Activated CD4-positive, alpha-beta T cell treated with anti-CD3 and anti-CD28 coated beads, Interleukin-2, amount 10 ng/mL, durations not matched to agents 7 days and 5 days (primary cell): Measurements from ENCODE around the gene MTR. TPM values are rescaled to one million over a fixed set of nuclear protein-coding genes. Genes with fewer than 3 reads are reported as not detected.
"Not testable (repeated sequence)": the region's sequence is repeated elsewhere in the genome, so short reads cannot be mapped to it uniquely, and the experiment has no call there.

Experiments
- CTCF ChIA-PET: fragments of 350-600 bp; sonication (Branson Sonifier 250); formaldehyde crosslinking; loops from one replicate; lab custom pipeline; 2021; ENCODE audit warnings: antibody characterized with exemption; lab: Charles Lee
- POLR2A ChIA-PET: fragments of 350-600 bp; sonication (Branson Sonifier 250); formaldehyde crosslinking; loops from one replicate; lab custom pipeline; 2021; ENCODE audit warnings: antibody characterized with exemption; lab: Charles Lee
- DNase-seq: peaks from one replicate; pipeline ENCODE4 v3.0.0-alpha.2; 2020
- H3K27ac Mint-ChIP-seq: one replicate; pipeline ENCODE4 v1.8.0; 2021; ENCODE audit warnings: mild to moderate bottlenecking, moderate library complexity, mixed read lengths
- H3K27me3 Mint-ChIP-seq: one replicate; pipeline ENCODE4 v1.8.0; 2021; ENCODE audit warnings: mixed read lengths
- H3K36me3 Mint-ChIP-seq: one replicate; pipeline ENCODE4 v1.8.0; 2021; ENCODE audit warnings: low read depth, mixed read lengths
- H3K4me1 Mint-ChIP-seq: one replicate; pipeline ENCODE4 v1.8.0; 2021; ENCODE audit warnings: mixed read lengths
- H3K4me3 Mint-ChIP-seq: one replicate; pipeline ENCODE4 v1.8.0; 2021; ENCODE audit warnings: mild to moderate bottlenecking, moderate library complexity, mixed read lengths
- H3K9me3 Mint-ChIP-seq: one replicate; pipeline ENCODE4 v1.8.0; 2021; ENCODE audit warnings: mixed read lengths
- total RNA-seq, 2 experiments: library from RNA; stranded (reverse); gene quantifications; one replicate each; pipeline ENCODE4 v1.2.3, GENCODE V29; 2021

The MTR gene
- total RNA-seq, 2 experiments from 2014 or later: 41.1 to 42.5 TPM

DNA sequence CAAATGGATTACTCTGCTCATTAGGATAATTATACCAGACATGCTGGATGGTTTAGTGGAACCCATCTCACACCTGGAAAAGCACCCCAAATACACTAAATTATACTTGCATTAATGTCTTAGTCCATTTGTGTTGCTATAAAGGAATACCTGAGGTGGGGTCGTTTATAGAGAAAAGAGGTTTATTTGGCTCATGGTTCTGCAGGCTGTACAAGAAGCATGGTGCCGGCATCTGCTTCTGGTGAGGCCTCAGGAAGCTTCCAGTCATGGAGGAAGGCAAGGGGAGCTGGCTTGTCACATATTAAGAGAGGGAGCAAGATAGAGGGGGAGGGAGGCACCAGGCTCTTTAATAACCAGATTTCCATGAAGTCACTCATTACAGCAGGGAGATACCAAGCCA is 113.6 kb downstream of the MTR start:
- CTCF ChIA-PET: interaction anchor here (0.7 kb wide), 1 partner anchor 15 kb away, joined by 3 read pairs; no protein-coding TSS in a partner anchor
- H3K9me3 Mint-ChIP-seq: peaks cover 4% of the 10 kb centered on the region
- no peak for DNase-seq

DNA sequence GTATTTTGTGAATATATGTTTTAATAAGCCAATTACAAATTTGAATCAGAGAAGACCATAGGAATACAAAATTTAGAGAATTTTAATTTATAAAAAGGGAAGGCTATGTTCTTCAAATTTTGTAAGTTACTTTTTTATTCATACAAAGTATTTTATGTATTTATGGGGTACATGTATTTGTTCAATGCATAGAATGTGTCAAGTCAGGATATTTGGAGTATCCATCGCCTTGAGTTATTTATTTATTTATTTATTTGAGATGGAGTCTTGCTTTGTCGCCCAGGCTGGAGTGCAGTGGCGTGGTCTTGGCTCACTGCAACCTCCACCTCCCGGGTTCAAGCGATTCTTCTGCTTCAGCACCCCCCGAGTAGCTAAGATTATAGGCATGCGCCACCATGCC is 116.0 kb downstream of the MTR start:
- H3K9me3 Mint-ChIP-seq, H3K36me3 Mint-ChIP-seq, H3K4me1 Mint-ChIP-seq, H3K27me3 Mint-ChIP-seq, H3K27ac Mint-ChIP-seq, H3K4me3 Mint-ChIP-seq, CTCF ChIA-PET, POLR2A ChIA-PET, DNase-seq: not testable (repeated sequence)

More for the DNA sequence above, 113.6 kb downstream of the MTR start:
- H3K36me3 Mint-ChIP-seq: no peaks in the 10 kb centered on the region
- POLR2A ChIA-PET: no interaction called here
- no peak overlapping the region for H3K4me3 Mint-ChIP-seq
- H3K4me1 Mint-ChIP-seq: no peaks in the 10 kb centered on the region
- no peak overlapping the region for H3K27ac Mint-ChIP-seq
- no peaks in the 10 kb centered on the region for H3K27me3 Mint-ChIP-seq

DNA sequence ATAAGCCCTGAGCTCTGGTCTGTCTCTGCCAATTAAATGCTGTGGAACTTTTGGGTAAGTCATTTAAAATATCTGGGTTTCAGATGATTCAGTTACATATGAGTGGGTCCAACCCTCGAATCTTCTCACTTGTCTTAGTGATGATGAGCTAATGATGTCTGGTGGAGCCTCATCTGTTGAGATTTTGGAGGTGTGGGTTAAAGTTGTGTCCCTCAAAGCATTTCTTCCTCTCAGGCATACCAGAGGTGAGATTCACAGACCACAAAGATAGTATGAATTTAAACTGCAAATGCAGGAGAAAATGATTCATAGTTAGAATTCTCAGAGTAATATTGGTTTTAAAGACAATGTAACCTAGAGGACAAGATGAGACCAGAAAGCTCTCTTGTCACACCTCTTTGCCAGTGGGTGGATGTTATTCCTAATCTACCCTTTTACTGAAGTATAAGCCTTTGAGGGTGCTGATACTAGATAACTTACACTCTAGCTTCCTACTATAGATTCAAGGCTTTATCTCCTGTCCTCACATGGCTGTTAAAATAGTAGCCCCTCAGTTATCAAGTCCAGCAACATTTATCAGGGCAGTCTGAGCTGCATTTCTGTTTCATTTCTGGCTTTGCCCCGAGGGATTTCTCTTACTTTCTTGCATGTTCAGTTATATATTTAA is 118.4 kb downstream of the MTR start:
- CTCF ChIA-PET: interaction anchor here (0.6 to 1.0 kb wide), 2 partner anchors 9 to 90 kb away, joined by 3 to 4 read pairs; no protein-coding TSS in a partner anchor
- H3K4me1 Mint-ChIP-seq: no peaks in the 10 kb centered on the region
- no peaks in the 10 kb centered on the region for H3K27me3 Mint-ChIP-seq
- POLR2A ChIA-PET: no interaction called here
- peaks cover 18% of the 10 kb centered on the region for H3K9me3 Mint-ChIP-seq
- no peak overlapping the region for H3K27ac Mint-ChIP-seq
- no peak overlapping the region for H3K4me3 Mint-ChIP-seq
- peaks cover 11% of the 10 kb centered on the region for H3K36me3 Mint-ChIP-seq
- no peak for DNase-seq

DNA sequence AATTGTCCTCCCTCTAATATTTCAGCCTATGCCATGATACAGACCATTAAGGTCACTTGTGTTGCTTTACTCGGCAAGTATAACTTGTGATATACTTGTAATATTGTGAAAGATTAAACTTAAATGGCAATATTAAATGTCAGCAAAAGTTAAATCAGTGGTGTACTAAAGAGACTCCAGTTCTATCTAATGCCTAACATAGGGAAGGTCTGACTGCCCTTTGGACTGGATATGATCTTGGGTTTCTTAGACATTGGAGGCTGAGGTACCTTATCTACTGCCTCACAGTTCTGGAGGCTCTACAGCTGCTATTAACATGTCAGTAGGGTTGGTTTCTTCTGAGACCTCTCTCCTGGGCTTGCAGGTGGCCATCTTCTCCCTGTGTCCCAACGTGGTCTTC is 119.3 kb downstream of the MTR start:
- peaks cover 11% of the 10 kb centered on the region for H3K36me3 Mint-ChIP-seq
- H3K4me3 Mint-ChIP-seq: no peak overlapping the region
- ChIA-PET POLR2A (no interaction called here), CTCF (no interaction called here)
- DNase-seq: no peak
- H3K4me1 Mint-ChIP-seq: no peaks in the 10 kb centered on the region
- H3K27me3 Mint-ChIP-seq: no peaks in the 10 kb centered on the region
- peaks cover 16% of the 10 kb centered on the region for H3K9me3 Mint-ChIP-seq
- H3K27ac Mint-ChIP-seq: no peak overlapping the region

DNA sequence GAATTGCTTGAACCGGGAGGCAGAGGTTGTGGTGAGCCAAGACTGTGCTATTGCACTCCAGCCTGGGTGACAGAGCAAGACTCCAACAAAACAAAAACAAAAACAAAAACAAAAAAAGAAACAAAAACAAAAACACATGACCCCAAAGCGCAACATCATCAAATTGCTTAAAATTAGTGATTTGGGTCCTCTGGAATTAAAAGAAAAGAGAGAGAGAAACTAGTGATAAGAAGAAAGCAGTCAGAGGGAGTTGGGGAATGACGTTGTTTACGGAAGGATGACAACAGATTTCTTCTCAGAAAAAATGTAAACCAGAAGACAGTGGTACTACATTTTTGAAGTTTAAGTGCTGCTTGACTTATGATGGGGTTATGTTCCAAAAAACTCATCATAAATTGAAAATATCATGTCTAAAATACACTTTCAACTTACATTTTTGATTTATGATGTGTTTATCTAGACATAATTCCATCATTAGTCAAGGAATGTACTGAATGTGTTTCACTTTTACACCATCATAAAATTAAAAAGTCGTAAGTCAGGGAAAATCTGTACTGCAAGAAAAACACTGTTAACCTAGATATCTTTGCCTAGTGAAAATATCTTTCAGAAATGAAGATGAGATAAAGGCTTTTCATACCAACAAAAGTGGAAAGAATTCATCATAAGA is 121.2 kb downstream of the MTR start:
- POLR2A ChIA-PET: no interaction called here
- no peak for DNase-seq
- Mint-ChIP-seq H3K9me3 (peaks cover 18% of the 10 kb centered on the region), H3K27me3 (no peaks in the 10 kb centered on the region), H3K27ac (no peak overlapping the region), H3K36me3 (peaks cover 11% of the 10 kb centered on the region), H3K4me1 (no peaks in the 10 kb centered on the region), H3K4me3 (no peak overlapping the region)
- CTCF ChIA-PET: no interaction called here

DNA sequence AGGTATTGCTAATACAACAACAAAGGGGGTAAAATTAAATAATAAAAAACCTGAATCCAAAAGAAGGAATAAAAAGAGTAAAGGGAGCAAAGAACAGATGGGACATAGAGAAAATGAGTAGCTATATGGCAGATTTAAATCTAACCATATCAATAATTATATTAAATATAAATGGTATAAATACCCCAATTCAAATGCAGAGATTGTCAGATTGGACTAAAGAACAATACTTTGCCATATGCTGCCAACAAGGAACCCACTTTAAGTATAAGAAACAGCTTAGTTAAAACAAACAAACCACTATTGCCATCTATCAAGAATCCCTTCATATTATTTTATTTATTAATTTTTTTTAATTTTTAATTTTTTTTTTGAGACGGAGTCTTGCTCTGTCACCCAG is 122.4 kb downstream of the MTR start:
- peaks cover 11% of the 10 kb centered on the region for H3K36me3 Mint-ChIP-seq
- no peaks in the 10 kb centered on the region for H3K27me3 Mint-ChIP-seq
- H3K4me1 Mint-ChIP-seq: no peaks in the 10 kb centered on the region
- peaks cover 18% of the 10 kb centered on the region for H3K9me3 Mint-ChIP-seq
- ChIA-PET CTCF (no interaction called here), POLR2A (no interaction called here)
- DNase-seq: no peak
- H3K4me3 Mint-ChIP-seq: no peak overlapping the region
- H3K27ac Mint-ChIP-seq: no peak overlapping the region

DNA sequence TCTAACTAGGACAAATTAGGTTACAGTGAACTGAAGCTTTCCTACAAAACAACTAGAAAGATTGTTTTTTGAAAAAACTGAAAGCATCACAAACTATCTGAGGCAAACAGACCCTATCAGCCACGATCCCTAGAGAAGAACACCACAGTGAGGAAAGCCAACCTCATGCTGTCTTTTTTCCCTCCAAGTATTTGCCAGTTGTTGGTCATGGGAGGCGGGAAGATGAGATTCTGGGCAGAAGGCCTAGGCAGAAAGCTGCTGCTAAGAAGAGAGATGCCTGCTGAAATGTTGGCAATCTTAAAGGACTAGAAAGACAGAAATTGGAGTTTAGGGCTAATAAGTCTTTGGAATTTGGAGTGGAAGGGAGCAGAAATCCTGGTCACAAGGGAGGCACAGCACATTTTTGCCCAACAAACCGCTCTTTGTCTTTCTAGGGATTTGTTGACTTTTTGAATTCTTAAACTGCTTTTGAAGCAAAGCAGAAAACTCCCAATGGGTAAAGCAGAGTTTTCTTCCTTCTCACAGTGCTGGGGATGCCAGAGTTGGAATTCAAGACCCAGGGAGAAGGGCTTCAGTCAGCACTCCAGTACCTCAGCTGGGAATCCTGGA is 125.3 kb downstream of the MTR start:
- H3K9me3 Mint-ChIP-seq: peaks cover 17% of the 10 kb centered on the region
- ChIA-PET CTCF (no interaction called here), POLR2A (no interaction called here)
- peaks cover 11% of the 10 kb centered on the region for H3K36me3 Mint-ChIP-seq
- no peak overlapping the region for H3K27ac Mint-ChIP-seq
- H3K4me3 Mint-ChIP-seq: no peak overlapping the region
- no peak for DNase-seq
- no peaks in the 10 kb centered on the region for H3K4me1 Mint-ChIP-seq
- H3K27me3 Mint-ChIP-seq: no peaks in the 10 kb centered on the region

DNA sequence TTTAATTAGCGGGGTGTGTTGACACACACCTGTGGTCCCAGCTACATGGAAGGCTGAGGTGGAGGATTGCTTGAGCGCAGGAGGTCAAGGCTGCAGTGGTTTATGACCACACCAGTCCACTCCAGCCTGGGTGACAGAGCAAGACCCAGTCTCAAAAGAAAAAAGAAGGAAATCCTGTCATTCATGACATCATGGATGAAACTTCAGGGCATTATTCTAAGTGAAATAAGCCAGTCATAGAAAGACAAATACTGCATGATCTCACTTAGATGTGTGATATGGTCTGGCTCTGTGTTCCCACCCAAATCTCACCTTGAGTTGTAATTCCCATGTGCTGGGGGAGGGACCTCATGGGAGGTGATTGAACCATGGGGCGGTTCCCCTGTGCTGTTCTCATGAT is 126.5 kb downstream of the MTR start:
- Mint-ChIP-seq H3K36me3 (peaks cover 5% of the 10 kb centered on the region), H3K27me3 (no peaks in the 10 kb centered on the region), H3K9me3 (peaks cover 17% of the 10 kb centered on the region), H3K4me1 (no peaks in the 10 kb centered on the region), H3K27ac (no peak overlapping the region), H3K4me3 (no peak overlapping the region)
- ChIA-PET POLR2A (no interaction called here), CTCF (no interaction called here)
- no peak for DNase-seq

DNA sequence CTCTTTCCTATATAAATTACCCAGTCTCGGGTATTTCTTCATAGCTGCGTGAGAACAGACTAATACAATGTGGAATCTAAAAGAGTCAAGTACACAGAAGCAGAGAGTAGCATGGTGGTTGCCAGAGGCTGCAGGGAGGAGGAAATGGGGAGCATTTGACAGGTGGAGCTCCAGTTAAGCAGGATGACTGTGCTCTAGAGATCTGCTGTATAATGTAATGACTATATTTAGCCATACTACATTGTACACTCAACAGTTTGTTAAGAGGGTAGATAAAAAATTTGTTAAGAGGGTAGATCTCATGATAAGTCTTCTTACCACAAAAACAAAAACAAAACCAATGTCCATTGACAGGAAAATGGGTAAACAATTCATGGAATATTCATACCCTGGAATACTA is 127.1 kb downstream of the MTR start:
- CTCF ChIA-PET: no interaction called here
- Mint-ChIP-seq H3K27ac (no peak overlapping the region), H3K27me3 (no peaks in the 10 kb centered on the region), H3K9me3 (peaks cover 14% of the 10 kb centered on the region), H3K4me3 (no peak overlapping the region), H3K4me1 (no peaks in the 10 kb centered on the region), H3K36me3 (peaks cover 2% of the 10 kb centered on the region)
- POLR2A ChIA-PET: no interaction called here
- no peak for DNase-seq

DNA sequence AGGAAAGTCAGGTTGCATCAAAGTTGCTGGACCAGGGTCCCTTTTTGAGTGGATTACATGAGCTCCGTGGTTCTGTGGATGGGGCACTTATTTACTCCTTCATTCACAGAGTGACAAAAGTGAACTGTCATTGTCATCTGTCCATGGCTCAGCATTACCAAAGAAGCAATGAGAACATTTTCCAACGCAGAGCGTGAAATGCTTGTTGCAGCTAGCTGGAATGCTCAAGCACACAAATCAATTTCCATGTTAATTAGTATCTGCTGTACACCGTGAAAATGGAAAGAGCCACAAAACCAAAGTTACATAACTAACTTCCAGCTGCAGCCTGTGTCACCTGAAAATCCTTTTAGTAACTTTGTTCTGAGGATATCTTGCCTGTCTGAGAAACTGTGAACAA is 130.3 kb downstream of the MTR start:
- H3K36me3 Mint-ChIP-seq: no peaks in the 10 kb centered on the region
- H3K27me3 Mint-ChIP-seq: no peaks in the 10 kb centered on the region
- CTCF ChIA-PET: no interaction called here
- peaks cover 7% of the 10 kb centered on the region for H3K9me3 Mint-ChIP-seq
- no peak for DNase-seq
- no peak overlapping the region for H3K27ac Mint-ChIP-seq
- POLR2A ChIA-PET: no interaction called here
- H3K4me1 Mint-ChIP-seq: no peaks in the 10 kb centered on the region
- H3K4me3 Mint-ChIP-seq: no peak overlapping the region

DNA sequence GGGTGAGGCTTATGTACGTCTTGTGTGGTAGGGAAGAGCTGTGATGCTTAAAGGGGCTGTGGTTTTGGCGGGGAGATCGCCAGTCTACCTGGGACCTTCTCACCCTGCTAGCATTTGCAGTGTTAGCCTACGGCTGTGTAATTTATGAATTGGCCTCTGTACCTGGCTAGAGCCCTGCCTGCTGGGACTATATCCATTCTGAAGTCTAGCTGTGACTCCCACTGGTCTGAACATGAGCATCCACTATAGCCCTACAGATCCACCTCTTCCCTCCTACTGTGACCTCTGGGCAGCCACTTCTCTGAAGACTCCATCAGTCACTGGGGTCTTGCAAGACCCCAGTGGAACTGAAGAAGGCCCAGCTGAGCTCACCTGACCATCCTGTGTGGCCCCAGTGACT is 135.4 kb downstream of the MTR start:
- ChIA-PET POLR2A (no interaction called here), CTCF (no interaction called here)

DNA sequence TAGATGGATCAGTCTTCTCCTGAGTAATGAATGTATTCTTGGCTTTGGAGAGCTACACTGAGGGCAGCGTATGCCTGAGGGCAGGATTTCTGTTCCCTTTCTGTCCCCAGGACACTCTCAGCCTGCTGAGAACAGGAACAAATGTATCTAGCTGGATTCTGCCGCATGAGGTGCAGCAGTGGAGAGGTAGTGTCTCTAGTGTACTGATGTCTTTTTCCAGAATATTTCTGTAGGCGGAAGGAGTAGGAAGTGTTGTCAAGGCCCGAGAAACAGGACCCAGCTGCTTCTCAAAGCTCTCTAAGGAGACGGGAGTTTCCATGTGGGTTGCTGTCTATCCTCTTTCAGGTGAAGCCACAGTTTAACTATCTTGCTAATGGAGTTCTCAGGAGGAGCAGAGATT is 143.7 kb downstream of the MTR start:
- Mint-ChIP-seq H3K36me3 (no peaks in the 10 kb centered on the region), H3K9me3 (no peaks in the 10 kb centered on the region), H3K4me3 (no peak overlapping the region), H3K27ac (no peak overlapping the region), H3K27me3 (no peaks in the 10 kb centered on the region), H3K4me1 (no peaks in the 10 kb centered on the region)
- ChIA-PET CTCF (no interaction called here), POLR2A (no interaction called here)
- no peak for DNase-seq

More for the DNA sequence above, 135.4 kb downstream of the MTR start:
- H3K9me3 Mint-ChIP-seq: peaks cover 7% of the 10 kb centered on the region
- no peak for DNase-seq
- no peaks in the 10 kb centered on the region for H3K4me1 Mint-ChIP-seq
- no peak overlapping the region for H3K4me3 Mint-ChIP-seq
- H3K27ac Mint-ChIP-seq: no peak overlapping the region
- no peaks in the 10 kb centered on the region for H3K27me3 Mint-ChIP-seq
- H3K36me3 Mint-ChIP-seq: no peaks in the 10 kb centered on the region

DNA sequence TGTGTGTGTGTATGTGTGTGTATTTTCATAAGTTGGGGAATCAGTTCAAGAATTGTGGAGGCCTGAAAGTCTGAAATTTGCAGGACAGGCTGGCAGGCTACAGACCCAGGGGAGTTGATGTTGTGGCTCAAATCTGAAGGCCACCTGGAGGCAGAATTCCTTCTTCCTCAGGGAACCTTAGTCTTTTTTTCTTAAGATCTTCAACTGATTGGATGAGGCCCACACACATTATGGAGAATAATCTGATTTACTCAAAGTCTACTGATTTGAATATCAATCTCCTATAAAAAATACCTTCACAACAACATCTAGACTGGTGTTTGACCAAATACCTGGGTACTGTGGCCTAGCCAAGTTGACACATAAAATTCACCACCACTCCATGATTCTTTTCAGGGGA is 147.3 kb downstream of the MTR start:
- Mint-ChIP-seq H3K36me3 (no peaks in the 10 kb centered on the region), H3K4me1 (no peaks in the 10 kb centered on the region), H3K9me3 (no peaks in the 10 kb centered on the region), H3K4me3 (no peak overlapping the region), H3K27me3 (no peaks in the 10 kb centered on the region), H3K27ac (no peak overlapping the region)
- CTCF ChIA-PET: no interaction called here
- POLR2A ChIA-PET: no interaction called here
- no peak for DNase-seq
